Fibroblast of pulmonary artery (primary cell): ENCODE results near the gene ARFRP1.

Experiments
- DNase-seq: peaks from one replicate; pipeline ENCODE4 v3.0.0-alpha.2; 2010; ENCODE audit warnings: low read depth
- H3K4me3 ChIP-seq: replicated peaks from 2 replicates; pipeline ENCODE4 v1.5.1; 2011; ENCODE audit warnings: low read depth, mild to moderate bottlenecking, control low read depth, low read length, moderate library complexity
- TF ChIP-seq, protein P1 (sequence below): IDR thresholded peaks from 2 replicates; pipeline ENCODE4 v1.5.1; 2011; ENCODE audit warnings: mild to moderate bottlenecking, control low read depth, low read length, inconsistent platforms; ENCODE audit errors: missing control alignments

The ARFRP1 gene

DNA sequence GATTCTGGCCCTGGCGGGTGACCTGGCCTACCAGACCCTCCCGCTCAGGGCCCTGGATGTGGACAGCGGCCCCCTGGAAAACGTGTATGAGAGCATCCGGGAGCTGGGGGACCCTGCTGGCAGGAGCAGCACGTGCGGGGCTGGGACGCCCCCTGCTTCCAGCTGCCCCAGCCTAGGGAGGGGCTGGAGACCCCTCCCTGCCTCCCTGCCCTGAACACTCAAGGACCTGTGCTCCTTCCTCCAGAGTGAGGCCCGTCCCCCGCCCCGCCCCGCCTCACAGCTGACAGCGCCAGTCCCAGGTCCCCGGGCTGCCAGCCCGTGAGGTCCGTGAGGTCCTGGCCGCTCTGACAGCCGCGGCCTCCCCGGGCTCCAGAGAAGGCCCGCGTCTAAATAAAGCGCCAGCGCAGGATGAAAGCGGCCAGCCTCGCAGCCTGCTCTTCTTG, 30.9 kb upstream of the ARFRP1 start:
- no peak for DNase-seq
- TF ChIP-seq, protein P1, sequence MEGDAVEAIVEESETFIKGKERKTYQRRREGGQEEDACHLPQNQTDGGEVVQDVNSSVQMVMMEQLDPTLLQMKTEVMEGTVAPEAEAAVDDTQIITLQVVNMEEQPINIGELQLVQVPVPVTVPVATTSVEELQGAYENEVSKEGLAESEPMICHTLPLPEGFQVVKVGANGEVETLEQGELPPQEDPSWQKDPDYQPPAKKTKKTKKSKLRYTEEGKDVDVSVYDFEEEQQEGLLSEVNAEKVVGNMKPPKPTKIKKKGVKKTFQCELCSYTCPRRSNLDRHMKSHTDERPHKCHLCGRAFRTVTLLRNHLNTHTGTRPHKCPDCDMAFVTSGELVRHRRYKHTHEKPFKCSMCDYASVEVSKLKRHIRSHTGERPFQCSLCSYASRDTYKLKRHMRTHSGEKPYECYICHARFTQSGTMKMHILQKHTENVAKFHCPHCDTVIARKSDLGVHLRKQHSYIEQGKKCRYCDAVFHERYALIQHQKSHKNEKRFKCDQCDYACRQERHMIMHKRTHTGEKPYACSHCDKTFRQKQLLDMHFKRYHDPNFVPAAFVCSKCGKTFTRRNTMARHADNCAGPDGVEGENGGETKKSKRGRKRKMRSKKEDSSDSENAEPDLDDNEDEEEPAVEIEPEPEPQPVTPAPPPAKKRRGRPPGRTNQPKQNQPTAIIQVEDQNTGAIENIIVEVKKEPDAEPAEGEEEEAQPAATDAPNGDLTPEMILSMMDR: no peak
- H3K4me3 ChIP-seq: no peak overlapping the region

DNA sequence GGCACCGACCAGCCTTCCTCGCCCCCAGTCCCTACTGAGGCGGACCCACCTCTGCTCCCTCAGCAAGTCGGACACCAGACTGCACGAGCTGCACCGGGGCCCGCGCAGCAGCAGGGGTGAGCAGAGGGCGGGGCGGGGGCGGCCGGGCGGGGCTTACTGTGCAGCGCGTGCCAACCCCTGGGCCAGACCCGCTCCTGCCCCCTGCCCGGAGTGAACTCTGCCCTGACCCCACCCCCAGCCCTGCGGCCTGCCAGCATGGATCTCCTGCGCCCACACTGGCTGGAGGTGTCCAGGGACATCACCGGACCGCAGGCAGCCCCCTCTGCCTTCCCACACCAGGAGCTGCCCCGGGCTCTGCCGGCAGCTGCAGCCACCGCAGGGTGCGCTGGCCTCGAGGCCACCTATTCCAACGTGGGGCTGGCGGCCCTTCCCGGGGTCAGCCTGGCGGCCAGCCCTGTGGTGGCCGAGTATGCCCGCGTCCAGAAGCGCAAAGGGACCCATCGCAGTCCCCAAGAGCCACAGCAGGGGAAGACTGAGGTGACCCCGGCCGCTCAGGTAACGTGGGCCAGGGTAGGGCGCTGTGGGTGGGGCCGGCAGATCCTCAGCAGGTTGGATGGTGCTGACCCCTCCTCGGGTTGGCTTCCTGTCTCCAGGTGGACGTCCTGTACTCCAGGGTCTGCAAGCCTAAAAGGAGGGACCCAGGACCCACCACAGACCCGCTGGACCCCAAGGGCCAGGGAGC, 30.3 kb upstream of the ARFRP1 start:
- TF ChIP-seq, protein P1: no peak
- no peak overlapping the region for H3K4me3 ChIP-seq
- no peak for DNase-seq

DNA sequence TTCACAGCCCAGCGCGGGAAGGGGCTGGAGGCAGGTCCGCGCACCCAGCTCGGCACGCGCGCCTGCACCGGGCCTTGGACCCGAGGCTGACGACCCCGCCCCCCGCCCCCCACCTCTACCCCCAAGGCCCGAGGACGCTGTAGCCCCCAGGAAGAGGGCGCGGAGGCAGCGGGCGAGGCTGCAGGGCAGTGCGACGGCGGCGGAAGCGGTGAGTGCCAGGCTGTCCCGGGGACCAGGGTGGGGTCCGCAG, 29.8 kb upstream of the ARFRP1 start:
- no peak for DNase-seq
- TF ChIP-seq, protein P1: no peak
- H3K4me3 ChIP-seq: no peak overlapping the region

DNA sequence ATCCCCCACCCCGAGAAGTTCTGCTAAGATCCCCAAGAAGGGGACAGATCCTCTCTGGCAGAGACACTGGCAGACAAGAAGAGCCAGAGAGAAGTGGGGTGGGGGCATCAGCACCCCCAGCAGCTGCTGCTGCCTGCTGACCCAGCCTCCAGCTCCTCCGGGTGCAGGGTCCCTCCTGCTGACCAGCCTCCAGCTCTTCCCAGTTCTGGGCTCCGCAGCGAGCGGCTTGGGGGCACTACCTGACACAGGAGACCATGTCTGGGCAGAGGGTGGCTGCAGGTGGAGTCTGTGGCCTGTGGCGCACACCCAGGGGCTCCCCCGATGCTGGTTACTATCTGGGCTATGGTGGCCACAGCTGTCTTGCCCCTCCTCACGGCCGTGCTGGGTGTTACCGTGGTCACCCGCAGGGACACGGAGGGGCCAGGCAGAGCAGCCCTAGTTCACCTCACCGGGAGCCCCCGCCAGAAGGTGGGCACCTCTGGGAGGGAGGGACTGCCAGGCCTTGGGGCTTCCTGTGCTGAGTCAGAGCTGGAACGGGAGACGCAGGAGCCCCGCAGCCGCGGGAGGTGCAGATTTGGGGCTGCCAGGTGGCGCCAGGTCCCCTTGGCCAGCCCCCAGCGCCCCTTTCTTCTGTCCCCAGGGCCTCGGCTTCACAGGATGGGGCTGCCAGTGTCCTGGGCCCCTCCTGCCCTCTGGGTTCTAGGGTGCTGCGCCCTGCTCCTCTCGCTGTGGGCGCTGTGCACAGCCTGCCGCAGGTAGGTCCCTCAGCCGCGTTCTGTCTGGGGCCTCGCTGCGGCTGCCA, 29.3 kb upstream of the ARFRP1 start:
- TF ChIP-seq, protein P1: no peak
- no peak for DNase-seq
- no peak overlapping the region for H3K4me3 ChIP-seq

DNA sequence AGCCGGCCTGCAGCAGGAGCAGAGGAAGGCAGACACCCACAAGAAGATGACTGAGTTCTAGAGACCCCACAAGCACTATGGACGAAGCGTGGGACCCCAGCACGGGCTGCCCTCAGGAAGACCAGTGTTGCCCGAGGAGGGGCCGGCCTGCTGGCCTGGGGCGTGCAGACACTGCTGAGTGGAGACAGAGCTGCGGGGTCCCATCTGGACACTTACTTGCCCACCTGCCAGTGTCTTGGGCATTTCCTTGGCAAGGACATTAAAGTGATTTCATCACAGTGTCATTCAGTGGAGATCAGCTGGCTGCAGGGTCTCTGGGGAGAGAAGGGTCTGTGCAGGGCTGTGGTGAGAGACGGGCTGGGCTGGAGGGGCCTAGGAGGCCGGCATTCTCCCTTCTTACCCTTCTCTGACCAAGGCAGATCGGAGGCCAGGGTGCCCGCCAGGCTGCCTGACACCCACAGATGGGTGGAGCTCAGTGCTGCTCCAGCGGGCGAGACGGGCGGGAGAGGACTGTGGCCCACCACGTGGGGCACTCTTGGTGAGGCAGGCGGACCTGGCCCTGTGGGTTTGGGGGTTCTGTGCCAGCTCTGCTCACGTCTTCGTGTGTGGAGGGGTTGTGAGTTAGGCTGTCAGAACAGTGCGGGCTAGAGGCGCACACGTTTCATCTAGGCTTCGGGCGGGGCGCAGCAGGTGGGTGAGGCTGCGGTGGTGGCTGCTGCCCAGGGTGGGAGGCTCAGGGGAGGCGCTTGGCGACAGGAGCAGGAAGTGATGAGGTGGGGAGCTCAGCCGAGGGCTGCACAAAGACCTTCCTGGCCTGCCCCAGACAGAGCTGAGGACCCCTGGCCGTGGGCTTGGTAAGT, 28.3 kb upstream of the ARFRP1 start, which contains the start of gene LIME1:
LIME1 (plus strand) TSS at position 806 of the 860 bp plus-strand sequence. CDS start 886 bp downstream, outside the sequence.
- H3K4me3 ChIP-seq: no peak within 1 kb of the TSS
- TF ChIP-seq, protein P1: no peak

DNA sequence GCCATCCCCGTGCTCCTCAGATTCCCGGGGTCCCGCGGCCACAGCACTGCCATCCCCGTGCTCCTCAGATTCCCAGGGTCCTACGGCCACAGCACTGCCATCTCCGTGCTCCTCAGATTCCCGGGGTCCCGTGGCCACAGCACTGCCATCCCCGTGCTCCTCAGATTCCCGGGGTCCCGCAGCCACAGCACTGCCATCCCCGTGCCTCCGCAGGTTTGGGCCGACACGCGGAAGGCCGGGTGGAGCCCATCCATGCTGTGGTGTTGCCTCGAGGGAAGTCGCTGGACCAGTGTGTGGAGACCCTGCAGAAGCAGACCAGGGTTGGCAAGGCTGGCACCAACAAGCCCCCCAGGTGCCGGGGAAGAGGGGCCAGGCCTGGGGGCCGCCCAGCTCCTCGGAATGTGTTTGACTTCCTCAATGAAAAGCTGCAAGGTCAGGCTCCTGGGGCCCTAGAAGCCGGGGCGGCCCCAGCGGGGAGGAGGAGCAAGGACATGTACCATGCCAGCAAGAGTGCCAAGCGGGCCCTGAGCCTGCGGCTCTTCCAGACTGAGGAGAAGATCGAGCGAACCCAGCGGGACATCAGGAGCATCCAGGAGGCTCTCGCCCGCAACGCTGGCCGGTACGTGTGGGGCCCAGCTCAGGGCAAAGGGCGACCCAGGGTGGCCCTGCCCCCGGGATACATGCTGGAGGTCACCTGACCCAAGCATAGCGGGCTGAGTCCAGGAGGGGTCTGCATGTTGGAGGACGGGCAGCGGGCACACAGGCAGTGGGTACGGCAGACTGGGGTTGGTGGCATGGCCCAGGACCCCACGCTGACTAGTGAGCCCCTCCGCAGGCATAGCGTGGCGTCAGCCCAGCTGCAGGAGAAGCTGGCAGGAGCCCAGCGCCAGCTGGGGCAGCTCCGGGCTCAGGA, 27.4 kb upstream of the ARFRP1 start:
- DNase-seq: no peak
- TF ChIP-seq, protein P1: no peak
- H3K4me3 ChIP-seq: no peak overlapping the region

More for the DNA sequence above, 28.3 kb upstream of the ARFRP1 start, which contains the start of gene LIME1:
- no peak for DNase-seq
